Retinal pigment epithelial cell (primary cell): ENCODE data around the gene NRM.

Experiments
- DNase-seq: peaks from one replicate; pipeline ENCODE4 v3.0.0-alpha.2; 2010; ENCODE audit warnings: low read depth
- H3K4me3 ChIP-seq: 2 replicates; pipeline ENCODE4 v1.5.1; 2011; ENCODE audit warnings: mild to moderate bottlenecking, low read length, control low read depth, moderate library complexity
- CTCF ChIP-seq: conservative IDR thresholded peaks from 2 replicates; pipeline ENCODE4 v1.5.1; 2011; ENCODE audit warnings: low read depth, low read length, control low read depth, inconsistent platforms

NRM gene

GRCh38 chr6:30690403-30691207, at the start of gene NRM:
Gene NRM, minus strand, starts transcription at chr6:30690984. Its CDS starts 10 bp downstream, at chr6:30690974.
- TF ChIP-seq CTCF, result no peak
- no peak for DNase-seq
- H3K4me3 ChIP-seq, result peak within 1 kb of the TSS; percentile 76

GRCh38 chr6:30740540-30740870, 49.7 kb upstream of the NRM start:
- H3K4me3 ChIP-seq, result no peak overlapping the region
- no peak for TF ChIP-seq CTCF
- DNase-seq, result no peak

- H3K4me3 ChIP-seq, result no peak overlapping the region
- no peak for DNase-seq
- TF ChIP-seq CTCF, result no peak
Observed at GRCh38 chr6:30738532-30738931, 47.7 kb upstream of the NRM start.

GRCh38 chr6:30735668-30736314, 45.0 kb upstream of the NRM start:
- DNase-seq, result no peak
- H3K4me3 ChIP-seq, result no peak overlapping the region
- no peak for TF ChIP-seq CTCF

GRCh38 chr6:30732237-30732943, 41.6 kb upstream of the NRM start:
- H3K4me3 ChIP-seq, result no peak overlapping the region
- no peak for TF ChIP-seq CTCF
- no peak for DNase-seq

- no peak overlapping the region for H3K4me3 ChIP-seq
- TF ChIP-seq CTCF, result peak; percentile 85
- DNase-seq, result no peak
Observed at GRCh38 chr6:30730601-30731435, 40.0 kb upstream of the NRM start.
